ENCODE results near the gene PLCG1. TPM values are rescaled to one million over a fixed set of nuclear protein-coding genes. Genes with fewer than 3 reads are reported as not detected.

The PLCG1 gene
- total and polyA plus RNA-seq, 2 of the 8 experiments (the other 6 are each of a cell fraction or from before 2014, with no cell fraction given), result 103 to 154 TPM

GRCh38 chr20:41108531-41108930 lies 28.8 kb upstream of the PLCG1 start:
- Histone ChIP-seq H2BK120ac (replicated peaks; ENCODE audit: low read depth, low read length) (no peak overlapping the region), H3K23ac (ENCODE audit: insufficient read length) (no peak overlapping the region), H4K20me1 (replicated peaks in 1 of 2; ENCODE audit: control insufficient read depth in 1 of 2, insufficient read depth in 2 of 2, low read length in 2 of 2) (no peaks in the 10 kb centered on the region), H3K79me1 (ENCODE audit: low read depth, low read length) (peaks cover 2% of the 10 kb centered on the region), H2BK12ac (ENCODE audit: low read depth, low read length) (no peak overlapping the region), H3K23me2 (ENCODE audit: low read depth, low read length) (no peaks in the 10 kb centered on the region), H2BK15ac (ENCODE audit: low read length) (no peak overlapping the region), H3K4me3 (ENCODE audit: extremely low read depth in 1 of 4, insufficient read depth in 2 of 4, low read depth in 3 of 4, low read length in 4 of 4) (no peak overlapping the region), H3K27me3 (replicated peaks in 1 of 4; ENCODE audit: control insufficient read depth in 3 of 4, extremely low read depth in 1 of 4, insufficient read depth in 3 of 4, low read length in 3 of 4) (no peaks in the 10 kb centered on the region), H2BK5ac (ENCODE audit: low read depth, low read length) (no peak overlapping the region), H3K56ac (replicated peaks; ENCODE audit: insufficient read length, low read depth, low read length) (no peak overlapping the region), H4K91ac (replicated peaks; ENCODE audit: insufficient read length, low read length) (no peak overlapping the region), H3K4me1 (replicated peaks in 1 of 4; ENCODE audit: control insufficient read depth in 3 of 4, insufficient read depth in 4 of 4, low read length in 3 of 4) (no peaks in the 10 kb centered on the region), H3K14ac (ENCODE audit: insufficient read length) (no peak overlapping the region), H2BK20ac (ENCODE audit: low read length) (no peak overlapping the region), H3K36me3 (ENCODE audit: control insufficient read depth in 2 of 4, insufficient read depth in 4 of 4, low read length in 3 of 4) (peaks cover 18 to 56% (median 30%) of the 10 kb centered on the region in 4 experiments), H2AFZ (ENCODE audit: low read length) (no peak overlapping the region), H3K9ac (replicated peaks in 1 of 4; ENCODE audit: extremely low read depth in 1 of 4, low read depth in 3 of 4, low read length in 3 of 4) (no peak overlapping the region), H3K4ac (replicated peaks; ENCODE audit: insufficient read length, low read depth, low read length) (no peak overlapping the region), H2AK5ac (ENCODE audit: low read depth, low read length) (no peak overlapping the region), H3K4me2 (ENCODE audit: insufficient read depth in 1 of 2, low read depth in 2 of 2, low read length in 2 of 2) (no peak overlapping the region), H4K5ac (ENCODE audit: insufficient read length, low read depth, low read length) (no peak overlapping the region), H3K27ac (ENCODE audit: low read depth, low read length) (no peak overlapping the region), H3K18ac (ENCODE audit: extremely low read depth, low read length) (no peak overlapping the region), H3K79me2 (ENCODE audit: control insufficient read depth in 1 of 2, insufficient read depth in 2 of 2, low read length in 2 of 2) (no peaks in the 10 kb centered on the region), H4K8ac (ENCODE audit: extremely low read depth, insufficient read depth, low read length) (no peak overlapping the region), H3K9me3 (ENCODE audit: insufficient read depth in 2 of 2, low read depth in 1 of 2, low read length in 1 of 2) (no peaks in the 10 kb centered on the region)
- ChIA-PET CTCF (ENCODE audit: partially characterized antibody) (interaction anchor here (1.1 to 1.9 kb wide), 3 partner anchors 13 to 146 kb away, joined by 3 to 8 read pairs (median 3); no protein-coding TSS in a partner anchor), POLR2A (ENCODE audit: partially characterized antibody) (interaction anchor here (0.7 kb wide), 1 partner anchor 11 kb away, joined by 3 read pairs; no protein-coding TSS in a partner anchor)
- FAIRE-seq, result no peak
- no peak for DNase-seq (ENCODE audit: low read depth in 1 of 2, low spot score in 2 of 2)
- WGBS, 2 experiments (ENCODE audit: extremely low coverage in 1 of 2, insufficient coverage in 1 of 2, insufficient read length in 1 of 2, insufficient replicate concordance in 2 of 2, low coverage in 1 of 2, low lambda C conversion rate in 2 of 2, missing lambda C conversion rate in 1 of 2), result 93% methylated on average over 1 of the region's 1 CpG; no CpG with 5 or more reads in 1 of the 2 experiments
- no peak for TF ChIP-seq HDAC6 (IDR thresholded peaks at IDR 0.05; ENCODE audit: low read depth, low read length)
- no peak for TF ChIP-seq RBBP5 (IDR thresholded peaks at IDR 0.05; ENCODE audit: borderline replicate concordance, low read depth, low read length)
- no peak for TF ChIP-seq POLR2AphosphoS5 (IDR thresholded peaks at IDR 0.05; ENCODE audit: low read depth, low read length)
- no peak for TF ChIP-seq ATF3 (IDR thresholded peaks at IDR 0.05; ENCODE audit: insufficient read depth, low read depth, low read length)
- TF ChIP-seq POLR2A (IDR thresholded peaks at IDR 0.05; ENCODE audit: control extremely low read depth in 1 of 2, low read depth in 2 of 2, low read length in 2 of 2), result no peak
- TF ChIP-seq TAF7 (optimal IDR thresholded peaks at IDR 0.05; ENCODE audit: borderline replicate concordance, low read depth, low read length), result no peak
- TF ChIP-seq RXRA (IDR thresholded peaks at IDR 0.05; ENCODE audit: insufficient read depth, low read depth, low read length), result no peak
- TF ChIP-seq CBX8 (IDR thresholded peaks at IDR 0.05; ENCODE audit: borderline replicate concordance, low read depth, low read length), result no peak
- TF ChIP-seq SIRT6 (IDR thresholded peaks at IDR 0.05; ENCODE audit: low read length), result no peak
- no peak for TF ChIP-seq NRF1 (IDR thresholded peaks at IDR 0.05; ENCODE audit: low read depth, low read length)
- no peak for TF ChIP-seq GTF2F1 (IDR thresholded peaks at IDR 0.05; ENCODE audit: borderline replicate concordance, low read depth, low read length)
